ENCODE measurements around the gene APOL3. TPM values are rescaled to one million over a fixed set of nuclear protein-coding genes. Genes with fewer than 3 reads are reported as not detected.
"Not testable (repeated sequence)": the region's sequence is repeated elsewhere in the genome, so short reads cannot be mapped to it uniquely, and the experiment has no call there.

The APOL3 gene
- total RNA-seq, 1 donor from 2014 or later = not detected

GRCh38 chr22:36101756-36102155, 58.8 kb downstream of the APOL3 start:
- no peak for TF ChIP-seq CTCF (conservative IDR thresholded peaks at IDR 0.05)
- H3K27ac Mint-ChIP-seq (ENCODE audit: unreplicated experiment) = no peak overlapping the region

DNA sequence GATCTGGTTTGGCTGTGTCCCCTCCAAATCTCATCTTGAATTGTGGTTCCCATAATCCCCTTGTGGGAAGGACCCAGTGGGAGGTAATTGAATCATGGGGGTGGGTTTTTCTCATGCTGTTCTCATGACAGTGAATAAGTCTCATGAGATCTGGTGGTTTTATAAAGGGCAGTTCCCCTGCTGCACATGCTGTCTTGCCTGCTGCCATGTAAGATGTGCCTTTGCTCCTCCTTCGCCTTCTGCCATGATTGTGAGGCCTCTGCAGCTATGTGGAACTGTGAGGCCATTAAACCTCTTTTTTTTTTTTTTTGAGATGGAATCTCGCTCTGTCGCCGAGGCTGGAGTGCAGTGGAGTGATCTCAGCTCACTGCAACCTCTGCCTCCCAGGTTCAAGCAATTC, 59.6 kb downstream of the APOL3 start:
- not testable (repeated sequence) for H3K4me3 Mint-ChIP-seq

More at GRCh38 chr22:36101756-36102155, 58.8 kb downstream of the APOL3 start:
- DNase-seq (ENCODE audit: low read depth, low spot score) = no peak
- Mint-ChIP-seq H3K4me3 (no peak overlapping the region), H3K27me3 (ENCODE audit: low read depth) (no peaks in the 10 kb centered on the region), H3K4me1 (no peaks in the 10 kb centered on the region), H3K9me3 (no peaks in the 10 kb centered on the region), H3K36me3 (ENCODE audit: low read depth) (no peaks in the 10 kb centered on the region)

GRCh38 chr22:36100134-36100824, 60.3 kb downstream of the APOL3 start:
- no peaks in the 10 kb centered on the region for H3K36me3 Mint-ChIP-seq (ENCODE audit: low read depth)
- H3K9me3 Mint-ChIP-seq = no peaks in the 10 kb centered on the region
- H3K27me3 Mint-ChIP-seq (ENCODE audit: low read depth) = no peaks in the 10 kb centered on the region
- no peaks in the 10 kb centered on the region for H3K4me1 Mint-ChIP-seq
- TF ChIP-seq CTCF (conservative IDR thresholded peaks at IDR 0.05) = no peak
- DNase-seq (ENCODE audit: low read depth, low spot score) = no peak
- H3K27ac Mint-ChIP-seq (ENCODE audit: unreplicated experiment) = no peak overlapping the region
- H3K4me3 Mint-ChIP-seq = no peak overlapping the region

More for the DNA sequence above, 59.6 kb downstream of the APOL3 start:
- H3K9me3 Mint-ChIP-seq; H3K36me3 Mint-ChIP-seq (ENCODE audit: low read depth); H3K4me1 Mint-ChIP-seq; H3K27me3 Mint-ChIP-seq (ENCODE audit: low read depth); DNase-seq (ENCODE audit: low read depth, low spot score): not testable (repeated sequence)
- peak overlapping the region; percentile 75 for H3K27ac Mint-ChIP-seq (ENCODE audit: unreplicated experiment)

DNA sequence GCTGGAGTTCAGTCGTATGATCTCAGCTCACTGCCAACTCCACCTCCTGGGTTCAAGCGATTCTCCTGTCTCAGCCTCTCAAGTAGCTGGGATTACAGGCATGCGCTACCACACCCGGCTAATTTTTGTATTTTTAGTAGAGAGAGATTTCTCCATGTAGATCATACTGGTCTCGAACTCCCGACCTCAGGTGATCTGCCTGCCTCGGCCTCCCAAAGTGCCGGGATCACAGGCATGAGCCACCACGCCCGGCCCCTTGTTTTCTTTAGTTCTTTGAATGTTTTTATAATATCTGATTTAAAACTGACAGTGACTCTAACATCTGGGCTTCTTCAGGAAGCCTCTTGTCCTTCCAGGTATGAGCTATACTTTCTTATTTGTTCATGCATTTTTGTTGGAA, 61.0 kb downstream of the APOL3 start:
- not testable (repeated sequence) for H3K27me3 Mint-ChIP-seq (ENCODE audit: low read depth); H3K4me1 Mint-ChIP-seq; H3K9me3 Mint-ChIP-seq; DNase-seq (ENCODE audit: low read depth, low spot score); H3K4me3 Mint-ChIP-seq; H3K27ac Mint-ChIP-seq (ENCODE audit: unreplicated experiment); H3K36me3 Mint-ChIP-seq (ENCODE audit: low read depth)

DNA sequence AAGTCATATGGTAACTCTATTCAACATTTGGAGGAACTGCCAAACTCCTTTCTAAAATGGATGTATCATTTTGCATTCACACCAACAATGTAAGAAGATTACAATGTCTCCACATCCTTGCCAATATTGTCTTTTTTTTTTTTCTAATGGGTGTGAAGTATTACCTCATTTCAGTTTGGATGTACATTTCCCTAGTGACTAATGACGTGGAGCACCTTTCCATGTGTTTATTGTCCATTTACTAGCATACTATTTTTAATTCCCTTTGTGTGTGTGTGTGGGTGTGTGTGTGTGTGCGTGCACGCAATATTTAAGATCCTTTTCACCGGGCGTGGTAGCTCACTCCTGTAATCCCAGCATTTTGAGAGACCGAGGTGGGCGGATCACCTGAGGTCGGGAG, 62.7 kb downstream of the APOL3 start:
- H3K27ac Mint-ChIP-seq (ENCODE audit: unreplicated experiment) = no peak overlapping the region
- no peak for DNase-seq (ENCODE audit: low read depth, low spot score)
- H3K4me3 Mint-ChIP-seq = no peak overlapping the region
- no peaks in the 10 kb centered on the region for H3K9me3 Mint-ChIP-seq
- no peaks in the 10 kb centered on the region for H3K27me3 Mint-ChIP-seq (ENCODE audit: low read depth)
- no peaks in the 10 kb centered on the region for H3K4me1 Mint-ChIP-seq
- H3K36me3 Mint-ChIP-seq (ENCODE audit: low read depth) = no peaks in the 10 kb centered on the region
- TF ChIP-seq CTCF (conservative IDR thresholded peaks at IDR 0.05) = no peak

- H3K27ac Mint-ChIP-seq (ENCODE audit: unreplicated experiment); H3K4me1 Mint-ChIP-seq; H3K36me3 Mint-ChIP-seq (ENCODE audit: low read depth); DNase-seq (ENCODE audit: low read depth, low spot score); H3K9me3 Mint-ChIP-seq; H3K27me3 Mint-ChIP-seq (ENCODE audit: low read depth); H3K4me3 Mint-ChIP-seq: not testable (repeated sequence)
Measured at GRCh38 chr22:36090772-36091171, 69.8 kb downstream of the APOL3 start.

Other genes with a start within 250 kb of the APOL3 start
- gene RBFOX2, start 131.9 kb downstream of the APOL3 start, total RNA-seq = 126 and 136 TPM in 2 replicates
- not detected in 2 replicates for gene APOL4, start 41.1 kb upstream of the APOL3 start, total RNA-seq
- 14.2 and 15.7 TPM in 2 replicates for gene APOL2, start 78.8 kb upstream of the APOL3 start, total RNA-seq
- gene APOL1, start 92.4 kb upstream of the APOL3 start, total RNA-seq = not detected in 2 replicates
- 160 and 171 TPM in 2 replicates for gene MYH9, start 227.2 kb upstream of the APOL3 start, total RNA-seq

All from neural crest cell (in vitro differentiated cells).